K562 (cell line): ENCODE measurements around the gene EVA1B. TPM values are rescaled to one million over a fixed set of nuclear protein-coding genes. Genes with fewer than 3 reads are reported as not detected.

Experiments
- BRD4 ChIP-seq: fragments of 200-600 bp; sonication (generic); IDR thresholded peaks from 2 replicates; pipeline ENCODE4 v1.6.1; 2017; ENCODE audit warnings: inconsistent platforms
- CAMTA2 ChIP-seq: fragments of 250-450 bp; sonication (Bioruptor Pico); conservative IDR thresholded peaks from 2 replicates; pipeline ENCODE4 v1.5.1; 2022
- ETV5 ChIP-seq: sonication (generic); formaldehyde crosslinking; IDR thresholded peaks from 2 replicates; pipeline ENCODE4 v1.4.0; 2020; ENCODE audit warnings: low read depth, mild to moderate bottlenecking, missing genetic modification reagents
- GABPB2 ChIP-seq: fragments of 250-450 bp; sonication (Bioruptor Pico); conservative IDR thresholded peaks from 2 replicates; pipeline ENCODE4 v1.5.1; 2021; ENCODE audit warnings: mild to moderate bottlenecking
- JUN ChIP-seq, 2 experiments: sonication (generic) in 1 of 2; formaldehyde crosslinking in 1 of 2; IDR thresholded peaks; 2 replicates each; pipeline versions ENCODE4 v1.6.1 to v1.8.0; 2012 to 2022; ENCODE audit warnings: borderline replicate concordance in 2 of 2, mild to moderate bottlenecking in 2 of 2, improper control_type of control experiment in 1 of 2, low read depth in 1 of 2, low read length in 1 of 2, missing genetic modification reagents in 1 of 2
- MCM2 ChIP-seq: fragments of 450-650 bp; IDR thresholded peaks from 2 replicates; pipeline ENCODE4 v1.6.1; 2017; ENCODE audit warnings: low read depth, mild to moderate bottlenecking
- MYC ChIP-seq, 2 experiments: fragments of 250-450 bp in 1 of 2; sonication (Bioruptor Pico) in 1 of 2; IDR thresholded peaks; 2 replicates each; pipeline versions ENCODE4 v1.5.1 to v1.6.1; 2012 to 2021; ENCODE audit warnings: low read depth in 2 of 2, borderline replicate concordance in 1 of 2, improper control_type of control experiment in 1 of 2, low read length in 1 of 2, mild to moderate bottlenecking in 1 of 2, moderate library complexity in 1 of 2
- NCOA1 ChIP-seq: fragments of 450-650 bp; IDR thresholded peaks from 2 replicates; pipeline ENCODE4 v1.6.1; 2016; ENCODE audit warnings: low read depth
- SMARCC2 ChIP-seq: fragments of 450-650 bp; IDR thresholded peaks from 2 replicates; pipeline ENCODE4 v1.6.1; 2017; ENCODE audit warnings: antibody characterized with exemption, moderate library complexity, mild to moderate bottlenecking, low read depth
- SP1 ChIP-seq: sonication (generic); formaldehyde crosslinking; IDR thresholded peaks from 2 replicates; pipeline ENCODE4 v1.8.1; 2022; ENCODE audit warnings: mild to moderate bottlenecking, missing genetic modification reagents
- TAF1 ChIP-seq: IDR thresholded peaks from 2 replicates; pipeline ENCODE4 v1.6.1; 2011; ENCODE audit warnings: mild to moderate bottlenecking, low read length, moderate library complexity; ENCODE audit not compliant: insufficient read depth, control insufficient read depth, severe bottlenecking; ENCODE audit errors: extremely low read depth
- TBL1XR1 ChIP-seq, 2 experiments: IDR thresholded peaks; 2 replicates each; pipeline ENCODE4 v1.6.1; 2012; ENCODE audit warnings: improper control_type of control experiment in 2 of 2, low read length in 2 of 2, mild to moderate bottlenecking in 1 of 2
- ZNF121 ChIP-seq: sonication (generic); formaldehyde crosslinking; conservative IDR thresholded peaks from 2 replicates; pipeline ENCODE4 v1.8.0; 2022; ENCODE audit warnings: missing genetic modification reagents
- ZNF143 ChIP-seq: sonication (generic); formaldehyde crosslinking; IDR thresholded peaks from 2 replicates; pipeline ENCODE4 v1.9.0; 2022; ENCODE audit warnings: mild to moderate bottlenecking, missing genetic modification reagents
- ZNF232 ChIP-seq: sonication (generic); formaldehyde crosslinking; IDR thresholded peaks from 2 replicates; pipeline ENCODE4 v1.8.0; 2022; ENCODE audit warnings: mild to moderate bottlenecking, missing genetic modification reagents
- polyA plus RNA-seq, 8 experiments: library from polyadenylated mRNA; depleted of rRNA in 4 of 8; stranded (reverse) in 5 of 8; unstranded in 3 of 8; fragments of >200 nt; fragmentation: Nextera tagmentation in 2 of 8; fragmentation: Illumina TruSeq in 1 of 8; extraction: Ambion mirVana in 2 of 8; extraction: Trizol in 1 of 8; gene quantifications; 2 replicates each; pipeline versions ENCODE4 v1.2.1 to v1.2.3, GENCODE V29; 2011 to 2014; ENCODE audit warnings: inconsistent platforms in 1 of 8, missing spikeins in 1 of 8
- total RNA-seq, 7 experiments: library from RNA; depleted of rRNA in 6 of 7; stranded (reverse); fragments of >200 nt in 6 of 7; fragmentation: Illumina TruSeq in 2 of 7; extraction: Trizol in 2 of 7; gene quantifications; 2 replicates each; pipeline versions ENCODE4 v1.2.1 to v1.2.3, GENCODE V29; 2011 to 2021; ENCODE audit warnings: low replicate concordance in 1 of 7
- TF ChIP-seq, protein P1 (sequence below): sonication (generic); formaldehyde crosslinking; IDR thresholded peaks from 2 replicates; pipeline ENCODE4 v1.8.1; 2023; ENCODE audit warnings: mild to moderate bottlenecking, missing genetic modification reagents
- TF ChIP-seq, protein P2 (sequence below): fragments of 250-450 bp; sonication (Bioruptor Pico); IDR thresholded peaks from 2 replicates; pipeline ENCODE4 v1.4.0; 2020; ENCODE audit warnings: mild to moderate bottlenecking, moderate library complexity
- TF ChIP-seq, protein P3 (sequence below): fragments of 450-650 bp; IDR thresholded peaks from 2 replicates; pipeline ENCODE4 v1.7.1; 2018; ENCODE audit warnings: mild to moderate bottlenecking, low read depth; ENCODE audit not compliant: partially characterized antibody
- TF ChIP-seq, protein P4 (sequence below): fragments of 450-650 bp; IDR thresholded peaks from 2 replicates; pipeline ENCODE4 v1.6.1; 2016; ENCODE audit warnings: missing biosample characterization, missing genetic modification characterization

EVA1B gene
- total and polyA plus RNA-seq, 9 of the 15 experiments (the other 6 are each of a cell fraction or from before 2014, with no cell fraction given), result 0.08 to 65.7 (median 2.4) TPM

DNA sequence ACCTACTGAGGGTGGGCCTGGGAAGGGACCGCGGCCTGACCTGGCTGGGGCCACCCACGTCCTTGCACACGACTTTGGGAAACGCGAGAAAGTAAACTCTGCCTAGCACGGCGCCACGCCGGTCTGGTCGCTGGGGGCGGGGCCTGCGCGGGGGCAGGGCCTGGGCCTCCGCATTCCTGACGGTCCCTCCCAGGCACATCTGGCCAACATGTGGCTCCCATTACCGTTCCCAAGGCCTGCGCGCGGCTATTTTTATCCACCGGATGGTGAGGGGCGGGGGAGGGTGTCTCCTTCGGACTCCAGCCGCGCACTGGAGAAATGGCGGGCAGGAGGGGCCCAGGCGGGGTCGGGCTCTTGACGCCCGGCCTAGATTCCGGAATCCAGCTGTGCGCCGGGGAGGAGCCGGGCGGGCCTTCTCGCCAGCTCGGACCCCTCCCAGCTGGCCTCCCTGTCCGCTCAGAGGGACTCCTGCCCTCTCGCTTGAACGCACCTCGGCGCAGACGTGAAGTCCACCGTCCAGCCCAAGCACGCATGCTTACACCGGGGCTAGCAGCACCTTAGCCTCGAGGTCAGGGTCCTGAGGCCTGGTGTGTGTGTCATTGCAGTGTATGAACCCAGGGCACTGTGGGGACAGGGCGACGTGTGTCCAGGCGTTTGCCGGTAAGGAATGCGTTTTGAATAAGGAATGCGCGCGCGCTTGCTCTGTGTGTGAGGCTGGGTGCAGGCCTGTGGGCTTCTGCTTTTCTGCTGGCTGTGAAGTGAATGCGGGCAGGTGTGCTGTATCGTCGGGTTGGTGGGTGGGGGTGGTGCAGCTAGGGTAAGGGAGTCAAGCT lies 2.1 kb downstream of the EVA1B start (continued):
- TF ChIP-seq SMARCC2 (no peak), MCM2 (no peak), ETV5 (CRISPR knock-in tag) (peak; percentile 97), TBL1XR1 (IDR thresholded peaks at IDR 0.05; ENCODE audit: low read length in 2 of 2) (peak; percentile 38 to 84; a peak in 2 of 4 replicates), ZNF232 (CRISPR knock-in tag) (0 out of 2 replicates have a peak, but pooled peaks have one; percentile 77), CAMTA2 (CRISPR knock-in tag) (no peak), SP1 (CRISPR knock-in tag) (peak; percentile 89), TAF1 (peak; percentile 70), MYC (IDR thresholded peaks at IDR 0.05; ENCODE audit: low read depth, low read length) (peak; percentile 96), MYC (CRISPR knock-in tag; IDR thresholded peaks at IDR 0.05; ENCODE audit: borderline replicate concordance, low read depth) (0 out of 2 replicates have a peak, but pooled peaks have one; percentile 27), BRD4 (peak; percentile 44; the same call in 1 of the 2 replicates), GABPB2 (CRISPR knock-in tag) (no peak), ZNF121 (peak; percentile 68; the same call in 1 of the 2 replicates), NCOA1 (peak; percentile 26; the same call in 1 of the 2 replicates), JUN (IDR thresholded peaks at IDR 0.05; ENCODE audit: borderline replicate concordance, low read depth, low read length) (peak; percentile 42; the same call in 1 of the 2 replicates), JUN (CRISPR knock-in tag; IDR thresholded peaks at IDR 0.05; ENCODE audit: borderline replicate concordance) (peak; percentile 95), ZNF143 (CRISPR knock-in tag) (peak; percentile 68)
- TF ChIP-seq, protein P1, sequence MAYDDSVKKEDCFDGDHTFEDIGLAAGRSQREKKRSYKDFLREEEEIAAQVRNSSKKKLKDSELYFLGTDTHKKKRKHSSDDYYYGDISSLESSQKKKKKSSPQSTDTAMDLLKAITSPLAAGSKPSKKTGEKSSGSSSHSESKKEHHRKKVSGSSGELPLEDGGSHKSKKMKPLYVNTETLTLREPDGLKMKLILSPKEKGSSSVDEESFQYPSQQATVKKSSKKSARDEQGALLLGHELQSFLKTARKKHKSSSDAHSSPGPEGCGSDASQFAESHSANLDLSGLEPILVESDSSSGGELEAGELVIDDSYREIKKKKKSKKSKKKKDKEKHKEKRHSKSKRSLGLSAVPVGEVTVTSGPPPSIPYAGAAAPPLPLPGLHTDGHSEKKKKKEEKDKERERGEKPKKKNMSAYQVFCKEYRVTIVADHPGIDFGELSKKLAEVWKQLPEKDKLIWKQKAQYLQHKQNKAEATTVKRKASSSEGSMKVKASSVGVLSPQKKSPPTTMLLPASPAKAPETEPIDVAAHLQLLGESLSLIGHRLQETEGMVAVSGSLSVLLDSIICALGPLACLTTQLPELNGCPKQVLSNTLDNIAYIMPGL (CRISPR knock-in tag), result 0 out of 2 replicates have a peak, but pooled peaks have one; percentile 68
- TF ChIP-seq, protein P2, sequence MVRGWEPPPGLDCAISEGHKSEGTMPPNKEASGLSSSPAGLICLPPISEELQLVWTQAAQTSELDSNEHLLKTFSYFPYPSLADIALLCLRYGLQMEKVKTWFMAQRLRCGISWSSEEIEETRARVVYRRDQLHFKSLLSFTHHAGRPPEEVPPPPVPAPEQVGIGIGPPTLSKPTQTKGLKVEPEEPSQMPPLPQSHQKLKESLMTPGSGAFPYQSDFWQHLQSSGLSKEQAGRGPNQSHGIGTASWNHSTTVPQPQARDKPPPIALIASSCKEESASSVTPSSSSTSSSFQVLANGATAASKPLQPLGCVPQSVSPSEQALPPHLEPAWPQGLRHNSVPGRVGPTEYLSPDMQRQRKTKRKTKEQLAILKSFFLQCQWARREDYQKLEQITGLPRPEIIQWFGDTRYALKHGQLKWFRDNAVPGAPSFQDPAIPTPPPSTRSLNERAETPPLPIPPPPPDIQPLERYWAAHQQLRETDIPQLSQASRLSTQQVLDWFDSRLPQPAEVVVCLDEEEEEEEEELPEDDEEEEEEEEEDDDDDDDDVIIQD (CRISPR knock-in tag), result no peak
- TF ChIP-seq, protein P3, sequence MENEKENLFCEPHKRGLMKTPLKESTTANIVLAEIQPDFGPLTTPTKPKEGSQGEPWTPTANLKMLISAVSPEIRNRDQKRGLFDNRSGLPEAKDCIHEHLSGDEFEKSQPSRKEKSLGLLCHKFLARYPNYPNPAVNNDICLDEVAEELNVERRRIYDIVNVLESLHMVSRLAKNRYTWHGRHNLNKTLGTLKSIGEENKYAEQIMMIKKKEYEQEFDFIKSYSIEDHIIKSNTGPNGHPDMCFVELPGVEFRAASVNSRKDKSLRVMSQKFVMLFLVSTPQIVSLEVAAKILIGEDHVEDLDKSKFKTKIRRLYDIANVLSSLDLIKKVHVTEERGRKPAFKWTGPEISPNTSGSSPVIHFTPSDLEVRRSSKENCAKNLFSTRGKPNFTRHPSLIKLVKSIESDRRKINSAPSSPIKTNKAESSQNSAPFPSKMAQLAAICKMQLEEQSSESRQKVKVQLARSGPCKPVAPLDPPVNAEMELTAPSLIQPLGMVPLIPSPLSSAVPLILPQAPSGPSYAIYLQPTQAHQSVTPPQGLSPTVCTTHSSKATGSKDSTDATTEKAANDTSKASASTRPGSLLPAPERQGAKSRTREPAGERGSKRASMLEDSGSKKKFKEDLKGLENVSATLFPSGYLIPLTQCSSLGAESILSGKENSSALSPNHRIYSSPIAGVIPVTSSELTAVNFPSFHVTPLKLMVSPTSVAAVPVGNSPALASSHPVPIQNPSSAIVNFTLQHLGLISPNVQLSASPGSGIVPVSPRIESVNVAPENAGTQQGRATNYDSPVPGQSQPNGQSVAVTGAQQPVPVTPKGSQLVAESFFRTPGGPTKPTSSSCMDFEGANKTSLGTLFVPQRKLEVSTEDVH, result peak; percentile 56
- TF ChIP-seq, protein P4, sequence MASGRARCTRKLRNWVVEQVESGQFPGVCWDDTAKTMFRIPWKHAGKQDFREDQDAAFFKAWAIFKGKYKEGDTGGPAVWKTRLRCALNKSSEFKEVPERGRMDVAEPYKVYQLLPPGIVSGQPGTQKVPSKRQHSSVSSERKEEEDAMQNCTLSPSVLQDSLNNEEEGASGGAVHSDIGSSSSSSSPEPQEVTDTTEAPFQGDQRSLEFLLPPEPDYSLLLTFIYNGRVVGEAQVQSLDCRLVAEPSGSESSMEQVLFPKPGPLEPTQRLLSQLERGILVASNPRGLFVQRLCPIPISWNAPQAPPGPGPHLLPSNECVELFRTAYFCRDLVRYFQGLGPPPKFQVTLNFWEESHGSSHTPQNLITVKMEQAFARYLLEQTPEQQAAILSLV (tag), result no peak
